WTC11 (cell line): ENCODE results near the gene SGK2. TPM values are rescaled to one million over a fixed set of nuclear protein-coding genes. Genes with fewer than 3 reads are reported as not detected.

Experiments used
- ATAC-seq: fragments of 200-7000 bp; cut with Tn5 transposase; 2 replicates; pipeline ENCODE4 v1.10.0; 2021; ENCODE audit warnings: mild to moderate bottlenecking, moderate library complexity
- CTCF ChIA-PET: fragments of 300-600 bp; sonication (Branson Sonifier 250); formaldehyde crosslinking; loops from one replicate; lab custom pipeline; 2021; ENCODE audit warnings: antibody characterized with exemption; lab: Charles Lee
- POLR2A ChIA-PET: fragments of 350-600 bp; sonication (Branson Sonifier 250); formaldehyde crosslinking; loops from one replicate; lab custom pipeline; 2021; ENCODE audit warnings: antibody characterized with exemption; lab: Charles Lee
- DNase-seq: peaks from one replicate; pipeline ENCODE4 v3.0.0; 2021; ENCODE audit warnings: low spot score
- H3K27ac Mint-ChIP-seq: 2 replicates; pipeline ENCODE4 v1.8.0; 2021; ENCODE audit warnings: mixed read lengths
- H3K27me3 Mint-ChIP-seq: 2 replicates; pipeline ENCODE4 v1.8.0; 2021; ENCODE audit warnings: low read depth, mild to moderate bottlenecking, moderate library complexity, mixed read lengths
- H3K36me3 Mint-ChIP-seq: 2 replicates; pipeline ENCODE4 v1.8.0; 2021; ENCODE audit warnings: mixed read lengths
- H3K4me1 Mint-ChIP-seq: 2 replicates; pipeline ENCODE4 v1.8.0; 2022; ENCODE audit warnings: mixed read lengths
- H3K4me3 Mint-ChIP-seq: 2 replicates; pipeline ENCODE4 v1.8.0; 2021; ENCODE audit warnings: mild to moderate bottlenecking, moderate library complexity, mixed read lengths
- H3K9me3 Mint-ChIP-seq: 2 replicates; pipeline ENCODE4 v1.8.0; 2021; ENCODE audit warnings: mixed read lengths
- CREM ChIP-seq: sonication (generic); formaldehyde crosslinking; IDR thresholded peaks from 2 replicates; pipeline ENCODE4 v1.8.1; 2022; ENCODE audit warnings: mild to moderate bottlenecking, missing genetic modification reagents, moderate library complexity
- ELF4 ChIP-seq: sonication (generic); formaldehyde crosslinking; IDR thresholded peaks from 2 replicates; pipeline ENCODE4 v1.8.1; 2022; ENCODE audit warnings: low read depth, mild to moderate bottlenecking, moderate library complexity, missing genetic modification reagents
- ESRRA ChIP-seq: sonication (generic); formaldehyde crosslinking; IDR thresholded peaks from 2 replicates; pipeline ENCODE4 v1.8.1; 2022; ENCODE audit warnings: mild to moderate bottlenecking, missing genetic modification reagents, borderline replicate concordance
- FOXJ3 ChIP-seq: sonication (generic); formaldehyde crosslinking; IDR thresholded peaks from 2 replicates; pipeline ENCODE4 v1.9.0; 2021; ENCODE audit warnings: missing genetic modification reagents, mild to moderate bottlenecking, borderline replicate concordance
- GABPB1 ChIP-seq: sonication (generic); formaldehyde crosslinking; IDR thresholded peaks from 2 replicates; pipeline ENCODE4 v1.8.1; 2023; ENCODE audit warnings: mild to moderate bottlenecking, missing genetic modification reagents
- JUN ChIP-seq: sonication (generic); formaldehyde crosslinking; IDR thresholded peaks from 2 replicates; pipeline ENCODE4 v1.8.0; 2023; ENCODE audit warnings: mild to moderate bottlenecking, missing genetic modification reagents
- NFATC4 ChIP-seq: fragments of 250-450 bp; sonication (Bioruptor Pico); IDR thresholded peaks from 2 replicates; pipeline ENCODE4 v1.9.0; 2021; ENCODE audit warnings: mild to moderate bottlenecking
- NFE2L1 ChIP-seq: sonication (generic); formaldehyde crosslinking; IDR thresholded peaks from 2 replicates; pipeline ENCODE4 v1.8.1; 2023; ENCODE audit warnings: missing genetic modification reagents
- NR3C1 ChIP-seq: sonication (generic); formaldehyde crosslinking; conservative IDR thresholded peaks from 2 replicates; pipeline ENCODE4 v1.8.1; 2023; ENCODE audit warnings: low read depth, mild to moderate bottlenecking, missing genetic modification reagents
- OVOL2 ChIP-seq: fragments of 250-450 bp; sonication (Bioruptor Pico); IDR thresholded peaks from 2 replicates; pipeline ENCODE4 v1.9.0; 2021; ENCODE audit warnings: mild to moderate bottlenecking, borderline replicate concordance
- RELA ChIP-seq: sonication (generic); formaldehyde crosslinking; IDR thresholded peaks from 2 replicates; pipeline ENCODE4 v1.8.1; 2022; ENCODE audit warnings: missing genetic modification reagents, mild to moderate bottlenecking, borderline replicate concordance
- SP1 ChIP-seq: sonication (generic); formaldehyde crosslinking; conservative IDR thresholded peaks from 2 replicates; pipeline ENCODE4 v1.8.1; 2022; ENCODE audit warnings: missing genetic modification reagents
- TP53 ChIP-seq: sonication (generic); formaldehyde crosslinking; IDR thresholded peaks from 2 replicates; pipeline ENCODE4 v1.8.1; 2023; ENCODE audit warnings: mild to moderate bottlenecking, missing genetic modification reagents
- ZNF121 ChIP-seq: sonication (generic); formaldehyde crosslinking; IDR thresholded peaks from 2 replicates; pipeline ENCODE4 v1.8.0; 2023; ENCODE audit warnings: missing genetic modification reagents
- total RNA-seq: library from RNA; stranded (reverse); gene quantifications from 3 replicates; pipeline ENCODE4 v1.2.3, GENCODE V29; 2021
- TF ChIP-seq, protein P1 (sequence below): sonication (generic); formaldehyde crosslinking; IDR thresholded peaks from 2 replicates; pipeline ENCODE4 v1.8.1; 2023; ENCODE audit warnings: mild to moderate bottlenecking, missing genetic modification reagents
- TF ChIP-seq, protein P2 (sequence below): fragments of 250-450 bp; sonication (Bioruptor Pico); IDR thresholded peaks from 2 replicates; pipeline ENCODE4 v1.9.0; 2021; ENCODE audit warnings: mild to moderate bottlenecking, borderline replicate concordance
- TF ChIP-seq, protein P3 (sequence below): sonication (generic); formaldehyde crosslinking; IDR thresholded peaks from 2 replicates; pipeline ENCODE4 v1.8.1; 2023; ENCODE audit warnings: mild to moderate bottlenecking, missing genetic modification reagents, borderline replicate concordance
- TF ChIP-seq, protein P4 (sequence below): fragments of 250-450 bp; sonication (Bioruptor Pico); IDR thresholded peaks from 2 replicates; pipeline ENCODE4 v1.9.0; 2021; ENCODE audit warnings: mild to moderate bottlenecking
- TF ChIP-seq, protein P5 (sequence below): sonication (generic); formaldehyde crosslinking; IDR thresholded peaks from 2 replicates; pipeline ENCODE4 v1.8.0; 2023; ENCODE audit warnings: missing genetic modification reagents
- TF ChIP-seq, protein P6 (sequence below): fragments of 200-600 bp; IDR thresholded peaks from 2 replicates; pipeline ENCODE4 v1.8.0; 2022; ENCODE audit warnings: antibody characterized with exemption
- TF ChIP-seq, protein P7 (sequence below): sonication (generic); formaldehyde crosslinking; IDR thresholded peaks from 2 replicates; pipeline ENCODE4 v1.8.0; 2022; ENCODE audit warnings: mild to moderate bottlenecking, missing genetic modification reagents
- TF ChIP-seq, protein P8 (sequence below): fragments of 250-450 bp; sonication (Bioruptor Pico); IDR thresholded peaks from 2 replicates; pipeline ENCODE4 v1.9.0; 2021; ENCODE audit warnings: moderate library complexity, mild to moderate bottlenecking, inconsistent platforms, borderline replicate concordance

The SGK2 gene
- total RNA-seq, 1 experiment from 2014 or later: 0.74 TPM

DNA sequence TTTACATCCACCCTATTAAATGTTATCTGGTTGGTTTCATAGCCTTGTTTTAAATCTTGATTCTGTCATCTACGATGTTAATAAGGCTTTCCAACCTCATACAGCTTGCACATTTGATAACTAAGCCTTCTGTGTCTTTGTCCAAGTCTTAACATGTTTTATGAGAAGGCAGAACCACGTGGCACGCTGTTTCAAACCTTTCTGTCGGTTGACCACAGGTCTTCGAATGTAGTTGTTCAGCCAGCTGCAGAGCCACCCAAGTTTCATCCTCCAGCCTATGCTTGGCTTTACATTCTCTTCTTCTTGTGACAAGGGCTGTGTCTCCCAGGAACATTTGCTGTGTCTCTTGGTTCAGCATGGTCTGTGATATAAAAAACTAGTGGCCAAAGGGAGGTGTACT lies 15.7 kb upstream of the SGK2 start:
- CTCF ChIA-PET: no interaction called here
- Mint-ChIP-seq H3K4me3 (no peak overlapping the region), H3K9me3 (peaks cover 17% of the 10 kb centered on the region), H3K4me1 (no peaks in the 10 kb centered on the region), H3K27me3 (peaks cover 3% of the 10 kb centered on the region; the same call in 1 of the 2 replicates), H3K36me3 (peaks cover 33% of the 10 kb centered on the region), H3K27ac (no peak overlapping the region)
- DNase-seq (no peak), ATAC-seq (no peak)
- TF ChIP-seq FOXJ3 (CRISPR knock-in tag) (no peak), RELA (CRISPR knock-in tag) (no peak), OVOL2 (CRISPR knock-in tag) (no peak), TP53 (CRISPR knock-in tag) (no peak), GABPB1 (CRISPR knock-in tag) (no peak), NR3C1 (no peak), NFATC4 (CRISPR knock-in tag) (no peak), ZNF121 (CRISPR knock-in tag) (no peak), CREM (CRISPR knock-in tag) (no peak), NFE2L1 (CRISPR knock-in tag) (no peak)
- TF ChIP-seq, protein P1, sequence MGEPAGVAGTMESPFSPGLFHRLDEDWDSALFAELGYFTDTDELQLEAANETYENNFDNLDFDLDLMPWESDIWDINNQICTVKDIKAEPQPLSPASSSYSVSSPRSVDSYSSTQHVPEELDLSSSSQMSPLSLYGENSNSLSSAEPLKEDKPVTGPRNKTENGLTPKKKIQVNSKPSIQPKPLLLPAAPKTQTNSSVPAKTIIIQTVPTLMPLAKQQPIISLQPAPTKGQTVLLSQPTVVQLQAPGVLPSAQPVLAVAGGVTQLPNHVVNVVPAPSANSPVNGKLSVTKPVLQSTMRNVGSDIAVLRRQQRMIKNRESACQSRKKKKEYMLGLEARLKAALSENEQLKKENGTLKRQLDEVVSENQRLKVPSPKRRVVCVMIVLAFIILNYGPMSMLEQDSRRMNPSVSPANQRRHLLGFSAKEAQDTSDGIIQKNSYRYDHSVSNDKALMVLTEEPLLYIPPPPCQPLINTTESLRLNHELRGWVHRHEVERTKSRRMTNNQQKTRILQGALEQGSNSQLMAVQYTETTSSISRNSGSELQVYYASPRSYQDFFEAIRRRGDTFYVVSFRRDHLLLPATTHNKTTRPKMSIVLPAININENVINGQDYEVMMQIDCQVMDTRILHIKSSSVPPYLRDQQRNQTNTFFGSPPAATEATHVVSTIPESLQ: no peak
- TF ChIP-seq, protein P2, sequence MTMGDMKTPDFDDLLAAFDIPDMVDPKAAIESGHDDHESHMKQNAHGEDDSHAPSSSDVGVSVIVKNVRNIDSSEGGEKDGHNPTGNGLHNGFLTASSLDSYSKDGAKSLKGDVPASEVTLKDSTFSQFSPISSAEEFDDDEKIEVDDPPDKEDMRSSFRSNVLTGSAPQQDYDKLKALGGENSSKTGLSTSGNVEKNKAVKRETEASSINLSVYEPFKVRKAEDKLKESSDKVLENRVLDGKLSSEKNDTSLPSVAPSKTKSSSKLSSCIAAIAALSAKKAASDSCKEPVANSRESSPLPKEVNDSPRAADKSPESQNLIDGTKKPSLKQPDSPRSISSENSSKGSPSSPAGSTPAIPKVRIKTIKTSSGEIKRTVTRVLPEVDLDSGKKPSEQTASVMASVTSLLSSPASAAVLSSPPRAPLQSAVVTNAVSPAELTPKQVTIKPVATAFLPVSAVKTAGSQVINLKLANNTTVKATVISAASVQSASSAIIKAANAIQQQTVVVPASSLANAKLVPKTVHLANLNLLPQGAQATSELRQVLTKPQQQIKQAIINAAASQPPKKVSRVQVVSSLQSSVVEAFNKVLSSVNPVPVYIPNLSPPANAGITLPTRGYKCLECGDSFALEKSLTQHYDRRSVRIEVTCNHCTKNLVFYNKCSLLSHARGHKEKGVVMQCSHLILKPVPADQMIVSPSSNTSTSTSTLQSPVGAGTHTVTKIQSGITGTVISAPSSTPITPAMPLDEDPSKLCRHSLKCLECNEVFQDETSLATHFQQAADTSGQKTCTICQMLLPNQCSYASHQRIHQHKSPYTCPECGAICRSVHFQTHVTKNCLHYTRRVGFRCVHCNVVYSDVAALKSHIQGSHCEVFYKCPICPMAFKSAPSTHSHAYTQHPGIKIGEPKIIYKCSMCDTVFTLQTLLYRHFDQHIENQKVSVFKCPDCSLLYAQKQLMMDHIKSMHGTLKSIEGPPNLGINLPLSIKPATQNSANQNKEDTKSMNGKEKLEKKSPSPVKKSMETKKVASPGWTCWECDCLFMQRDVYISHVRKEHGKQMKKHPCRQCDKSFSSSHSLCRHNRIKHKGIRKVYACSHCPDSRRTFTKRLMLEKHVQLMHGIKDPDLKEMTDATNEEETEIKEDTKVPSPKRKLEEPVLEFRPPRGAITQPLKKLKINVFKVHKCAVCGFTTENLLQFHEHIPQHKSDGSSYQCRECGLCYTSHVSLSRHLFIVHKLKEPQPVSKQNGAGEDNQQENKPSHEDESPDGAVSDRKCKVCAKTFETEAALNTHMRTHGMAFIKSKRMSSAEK (CRISPR knock-in tag): no peak
- TF ChIP-seq, protein P3, sequence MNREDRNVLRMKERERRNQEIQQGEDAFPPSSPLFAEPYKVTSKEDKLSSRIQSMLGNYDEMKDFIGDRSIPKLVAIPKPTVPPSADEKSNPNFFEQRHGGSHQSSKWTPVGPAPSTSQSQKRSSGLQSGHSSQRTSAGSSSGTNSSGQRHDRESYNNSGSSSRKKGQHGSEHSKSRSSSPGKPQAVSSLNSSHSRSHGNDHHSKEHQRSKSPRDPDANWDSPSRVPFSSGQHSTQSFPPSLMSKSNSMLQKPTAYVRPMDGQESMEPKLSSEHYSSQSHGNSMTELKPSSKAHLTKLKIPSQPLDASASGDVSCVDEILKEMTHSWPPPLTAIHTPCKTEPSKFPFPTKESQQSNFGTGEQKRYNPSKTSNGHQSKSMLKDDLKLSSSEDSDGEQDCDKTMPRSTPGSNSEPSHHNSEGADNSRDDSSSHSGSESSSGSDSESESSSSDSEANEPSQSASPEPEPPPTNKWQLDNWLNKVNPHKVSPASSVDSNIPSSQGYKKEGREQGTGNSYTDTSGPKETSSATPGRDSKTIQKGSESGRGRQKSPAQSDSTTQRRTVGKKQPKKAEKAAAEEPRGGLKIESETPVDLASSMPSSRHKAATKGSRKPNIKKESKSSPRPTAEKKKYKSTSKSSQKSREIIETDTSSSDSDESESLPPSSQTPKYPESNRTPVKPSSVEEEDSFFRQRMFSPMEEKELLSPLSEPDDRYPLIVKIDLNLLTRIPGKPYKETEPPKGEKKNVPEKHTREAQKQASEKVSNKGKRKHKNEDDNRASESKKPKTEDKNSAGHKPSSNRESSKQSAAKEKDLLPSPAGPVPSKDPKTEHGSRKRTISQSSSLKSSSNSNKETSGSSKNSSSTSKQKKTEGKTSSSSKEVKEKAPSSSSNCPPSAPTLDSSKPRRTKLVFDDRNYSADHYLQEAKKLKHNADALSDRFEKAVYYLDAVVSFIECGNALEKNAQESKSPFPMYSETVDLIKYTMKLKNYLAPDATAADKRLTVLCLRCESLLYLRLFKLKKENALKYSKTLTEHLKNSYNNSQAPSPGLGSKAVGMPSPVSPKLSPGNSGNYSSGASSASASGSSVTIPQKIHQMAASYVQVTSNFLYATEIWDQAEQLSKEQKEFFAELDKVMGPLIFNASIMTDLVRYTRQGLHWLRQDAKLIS (CRISPR knock-in tag): no peak
- TF ChIP-seq, protein P4, sequence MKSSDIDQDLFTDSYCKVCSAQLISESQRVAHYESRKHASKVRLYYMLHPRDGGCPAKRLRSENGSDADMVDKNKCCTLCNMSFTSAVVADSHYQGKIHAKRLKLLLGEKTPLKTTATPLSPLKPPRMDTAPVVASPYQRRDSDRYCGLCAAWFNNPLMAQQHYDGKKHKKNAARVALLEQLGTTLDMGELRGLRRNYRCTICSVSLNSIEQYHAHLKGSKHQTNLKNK: no peak
- TF ChIP-seq, protein P5, sequence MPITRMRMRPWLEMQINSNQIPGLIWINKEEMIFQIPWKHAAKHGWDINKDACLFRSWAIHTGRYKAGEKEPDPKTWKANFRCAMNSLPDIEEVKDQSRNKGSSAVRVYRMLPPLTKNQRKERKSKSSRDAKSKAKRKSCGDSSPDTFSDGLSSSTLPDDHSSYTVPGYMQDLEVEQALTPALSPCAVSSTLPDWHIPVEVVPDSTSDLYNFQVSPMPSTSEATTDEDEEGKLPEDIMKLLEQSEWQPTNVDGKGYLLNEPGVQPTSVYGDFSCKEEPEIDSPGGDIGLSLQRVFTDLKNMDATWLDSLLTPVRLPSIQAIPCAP (CRISPR knock-in tag): no peak
- POLR2A ChIA-PET: no interaction called here

DNA sequence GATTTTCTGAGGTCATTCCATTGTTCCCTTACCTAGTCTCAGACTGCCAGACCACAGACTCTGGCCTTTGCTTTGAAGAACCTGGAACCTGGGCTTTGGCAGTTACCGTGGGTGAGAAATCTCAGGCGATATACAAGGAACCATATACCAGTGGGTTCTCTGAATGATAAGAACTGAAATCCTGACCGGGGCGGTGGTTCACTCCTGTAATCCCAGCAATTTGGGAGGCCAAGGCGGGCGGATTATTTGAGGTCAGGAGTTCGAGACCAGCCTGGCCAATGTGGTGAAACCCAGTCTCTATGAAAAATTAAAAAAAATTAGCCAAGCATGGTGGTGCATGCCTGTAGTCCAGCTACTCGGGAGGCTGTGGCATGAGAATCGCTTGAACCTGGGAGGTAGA lies 14.3 kb upstream of the SGK2 start:
- Mint-ChIP-seq H3K36me3 (peaks cover 36% of the 10 kb centered on the region), H3K4me1 (no peaks in the 10 kb centered on the region), H3K4me3 (no peak overlapping the region), H3K27ac (no peak overlapping the region), H3K27me3 (peaks cover 3% of the 10 kb centered on the region; the same call in 1 of the 2 replicates), H3K9me3 (peaks cover 19% of the 10 kb centered on the region)
- ATAC-seq: no peak
- CTCF ChIA-PET: no interaction called here
- POLR2A ChIA-PET: no interaction called here
- DNase-seq: no peak
- TF ChIP-seq ESRRA (CRISPR knock-in tag) (no peak), ELF4 (CRISPR knock-in tag) (no peak), GABPB1 (CRISPR knock-in tag) (no peak), SP1 (CRISPR knock-in tag) (no peak), JUN (CRISPR knock-in tag) (no peak)
- TF ChIP-seq, protein P6, sequence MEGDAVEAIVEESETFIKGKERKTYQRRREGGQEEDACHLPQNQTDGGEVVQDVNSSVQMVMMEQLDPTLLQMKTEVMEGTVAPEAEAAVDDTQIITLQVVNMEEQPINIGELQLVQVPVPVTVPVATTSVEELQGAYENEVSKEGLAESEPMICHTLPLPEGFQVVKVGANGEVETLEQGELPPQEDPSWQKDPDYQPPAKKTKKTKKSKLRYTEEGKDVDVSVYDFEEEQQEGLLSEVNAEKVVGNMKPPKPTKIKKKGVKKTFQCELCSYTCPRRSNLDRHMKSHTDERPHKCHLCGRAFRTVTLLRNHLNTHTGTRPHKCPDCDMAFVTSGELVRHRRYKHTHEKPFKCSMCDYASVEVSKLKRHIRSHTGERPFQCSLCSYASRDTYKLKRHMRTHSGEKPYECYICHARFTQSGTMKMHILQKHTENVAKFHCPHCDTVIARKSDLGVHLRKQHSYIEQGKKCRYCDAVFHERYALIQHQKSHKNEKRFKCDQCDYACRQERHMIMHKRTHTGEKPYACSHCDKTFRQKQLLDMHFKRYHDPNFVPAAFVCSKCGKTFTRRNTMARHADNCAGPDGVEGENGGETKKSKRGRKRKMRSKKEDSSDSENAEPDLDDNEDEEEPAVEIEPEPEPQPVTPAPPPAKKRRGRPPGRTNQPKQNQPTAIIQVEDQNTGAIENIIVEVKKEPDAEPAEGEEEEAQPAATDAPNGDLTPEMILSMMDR: no peak
- TF ChIP-seq, protein P7, sequence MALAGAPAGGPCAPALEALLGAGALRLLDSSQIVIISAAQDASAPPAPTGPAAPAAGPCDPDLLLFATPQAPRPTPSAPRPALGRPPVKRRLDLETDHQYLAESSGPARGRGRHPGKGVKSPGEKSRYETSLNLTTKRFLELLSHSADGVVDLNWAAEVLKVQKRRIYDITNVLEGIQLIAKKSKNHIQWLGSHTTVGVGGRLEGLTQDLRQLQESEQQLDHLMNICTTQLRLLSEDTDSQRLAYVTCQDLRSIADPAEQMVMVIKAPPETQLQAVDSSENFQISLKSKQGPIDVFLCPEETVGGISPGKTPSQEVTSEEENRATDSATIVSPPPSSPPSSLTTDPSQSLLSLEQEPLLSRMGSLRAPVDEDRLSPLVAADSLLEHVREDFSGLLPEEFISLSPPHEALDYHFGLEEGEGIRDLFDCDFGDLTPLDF: no peak
- TF ChIP-seq, protein P8, sequence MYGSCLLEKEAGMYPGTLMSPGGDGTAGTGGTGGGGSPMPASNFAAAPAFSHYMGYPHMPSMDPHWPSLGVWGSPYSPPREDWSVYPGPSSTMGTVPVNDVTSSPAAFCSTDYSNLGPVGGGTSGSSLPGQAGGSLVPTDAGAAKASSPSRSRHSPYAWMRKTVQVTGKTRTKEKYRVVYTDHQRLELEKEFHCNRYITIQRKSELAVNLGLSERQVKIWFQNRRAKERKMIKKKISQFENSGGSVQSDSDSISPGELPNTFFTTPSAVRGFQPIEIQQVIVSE: no peak
